HG02852 (cell line): ENCODE data around the gene CEL.
"Not testable (repeated sequence)": the region's sequence is repeated elsewhere in the genome, so short reads cannot be mapped to it uniquely, and the experiment has no call there.

Experiments
- ATAC-seq: cut with Tn5 transposase; IDR thresholded peaks from one replicate; pipeline ENCODE4 v1.9.1; 2021; ENCODE audit warnings: mild to moderate bottlenecking, moderate library complexity; ENCODE audit not compliant: unreplicated experiment

The CEL gene

GRCh38 chr9:133080786-133081779 is 19.3 kb downstream of the CEL start:
- not testable (repeated sequence) for ATAC-seq

GRCh38 chr9:133081957-133082644 is 20.3 kb downstream of the CEL start:
- not testable (repeated sequence) for ATAC-seq

- not testable (repeated sequence) for ATAC-seq
Measured at GRCh38 chr9:133083688-133084087, 21.9 kb downstream of the CEL start.

- not testable (repeated sequence) for ATAC-seq
Measured at GRCh38 chr9:133086212-133086860, 24.6 kb downstream of the CEL start.

- no peak for ATAC-seq
Measured at GRCh38 chr9:133086894-133087293, 25.1 kb downstream of the CEL start.

- ATAC-seq, result no peak
Measured at GRCh38 chr9:133087429-133088145, 25.8 kb downstream of the CEL start.

GRCh38 chr9:133088146-133088750 is 26.5 kb downstream of the CEL start:
- no peak for ATAC-seq

GRCh38 chr9:133088756-133089155 is 27.0 kb downstream of the CEL start:
- ATAC-seq, result no peak

- ATAC-seq, result no peak
Measured at GRCh38 chr9:133089271-133089671, 27.5 kb downstream of the CEL start.

- no peak for ATAC-seq
Measured at GRCh38 chr9:133090187-133090586, 28.4 kb downstream of the CEL start.

GRCh38 chr9:133090752-133091385 is 29.1 kb downstream of the CEL start:
- ATAC-seq, result no peak

- not testable (repeated sequence) for ATAC-seq
Measured at GRCh38 chr9:133094351-133094750, 32.6 kb downstream of the CEL start.

- no peak for ATAC-seq
Measured at GRCh38 chr9:133094842-133095393, 33.1 kb downstream of the CEL start.

- no peak for ATAC-seq
Measured at GRCh38 chr9:133098104-133098754, 36.4 kb downstream of the CEL start.

- no peak for ATAC-seq
Measured at GRCh38 chr9:133098871-133099270, 37.1 kb downstream of the CEL start.

- ATAC-seq, result no peak
Measured at GRCh38 chr9:133099726-133100505, 38.1 kb downstream of the CEL start.

- ATAC-seq, result no peak
Measured at GRCh38 chr9:133100506-133101355, 39.0 kb downstream of the CEL start.
